Ectodermal cell (in vitro differentiated cells): ENCODE data around the gene SMYD3.

Experiments
- H3K27ac ChIP-seq: 2 replicates; pipeline ENCODE4 v1.7.0; 2013; ENCODE audit warnings: mild to moderate bottlenecking, low read depth, low read length; ENCODE audit not compliant: insufficient read depth, poor library complexity, severe bottlenecking
- H3K27me3 ChIP-seq: 2 replicates; pipeline ENCODE4 v1.7.0; 2013; ENCODE audit warnings: mild to moderate bottlenecking, low read length; ENCODE audit not compliant: insufficient read depth, control insufficient read depth, poor library complexity, severe bottlenecking
- H3K36me3 ChIP-seq: one replicate; pipeline ENCODE4 v1.7.0; 2013; ENCODE audit warnings: low read length; ENCODE audit not compliant: control insufficient read depth, insufficient read depth
- H3K4me1 ChIP-seq: one replicate; pipeline ENCODE4 v1.7.0; 2013; ENCODE audit warnings: low read length; ENCODE audit not compliant: control insufficient read depth, insufficient read depth
- H3K4me3 ChIP-seq: 2 replicates; pipeline ENCODE4 v1.7.0; 2013; ENCODE audit warnings: low read depth, low read length, control low read depth; ENCODE audit not compliant: insufficient read depth
- H3K9me3 ChIP-seq: 2 replicates; pipeline ENCODE4 v1.7.0; 2013; ENCODE audit warnings: mild to moderate bottlenecking, low read length, moderate library complexity; ENCODE audit not compliant: control insufficient read depth
- WGBS, 2 experiments: methylation state at CpG; one replicate each; pipeline ENCODE4 v1.1.7; 2013; ENCODE audit warnings: missing lambda C conversion rate in 2 of 2; 5-methylcytosine and 5-hydroxymethylcytosine counted together

The SMYD3 gene

DNA sequence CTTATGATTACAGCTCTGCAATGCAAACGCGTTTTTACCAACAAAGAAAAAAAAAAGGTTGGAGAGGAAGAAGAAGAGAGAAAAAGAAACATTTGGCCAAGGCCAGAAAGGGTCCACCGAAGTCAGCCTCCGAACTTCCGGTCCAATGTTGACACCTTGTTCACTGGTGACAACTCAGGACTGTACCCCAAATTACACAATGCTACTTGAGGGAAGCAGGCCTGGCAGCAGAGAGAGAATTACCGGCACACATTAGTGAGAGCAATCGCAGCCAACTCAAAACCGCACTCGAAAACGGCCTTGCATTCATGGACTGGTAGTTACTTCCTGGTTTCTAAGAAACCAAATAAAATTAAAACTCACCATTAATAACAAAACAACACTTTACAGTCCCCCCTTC, 699.8 kb downstream of the SMYD3 start:
- H3K4me3 ChIP-seq: no peak overlapping the region
- WGBS, 2 experiments: 94 to 97% methylated on average over 10 of the region's 10 CpGs
- no peaks in the 10 kb centered on the region for H3K27me3 ChIP-seq
- no peaks in the 10 kb centered on the region for H3K4me1 ChIP-seq
- H3K9me3 ChIP-seq: no peaks in the 10 kb centered on the region
- H3K36me3 ChIP-seq: no peaks in the 10 kb centered on the region
- no peak overlapping the region for H3K27ac ChIP-seq

DNA sequence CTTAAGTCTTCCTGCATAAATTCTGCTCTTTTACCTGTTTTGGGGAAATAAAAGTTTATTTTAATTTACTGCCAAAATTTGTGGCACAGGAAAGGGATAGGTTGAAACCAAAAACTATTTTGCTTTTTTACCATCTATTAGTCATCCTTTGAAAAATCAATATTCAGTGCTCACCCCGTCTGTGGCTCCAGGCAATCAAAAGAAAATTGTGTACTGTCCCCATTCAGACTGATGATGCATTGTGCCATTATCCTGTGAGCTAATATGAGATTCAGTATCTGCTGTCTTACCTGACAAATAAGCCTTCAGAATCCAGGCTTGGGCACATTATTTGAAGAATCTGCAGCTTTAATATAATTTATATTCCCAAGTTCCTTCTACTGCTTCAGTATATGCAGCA, 701.5 kb downstream of the SMYD3 start:
- Histone ChIP-seq H3K4me3 (no peak overlapping the region), H3K9me3 (no peaks in the 10 kb centered on the region), H3K27me3 (no peaks in the 10 kb centered on the region), H3K4me1 (no peaks in the 10 kb centered on the region), H3K36me3 (no peaks in the 10 kb centered on the region), H3K27ac (no peak overlapping the region)
- 0% methylated on average over 1 of the region's 1 CpG for WGBS, 2 experiments

DNA sequence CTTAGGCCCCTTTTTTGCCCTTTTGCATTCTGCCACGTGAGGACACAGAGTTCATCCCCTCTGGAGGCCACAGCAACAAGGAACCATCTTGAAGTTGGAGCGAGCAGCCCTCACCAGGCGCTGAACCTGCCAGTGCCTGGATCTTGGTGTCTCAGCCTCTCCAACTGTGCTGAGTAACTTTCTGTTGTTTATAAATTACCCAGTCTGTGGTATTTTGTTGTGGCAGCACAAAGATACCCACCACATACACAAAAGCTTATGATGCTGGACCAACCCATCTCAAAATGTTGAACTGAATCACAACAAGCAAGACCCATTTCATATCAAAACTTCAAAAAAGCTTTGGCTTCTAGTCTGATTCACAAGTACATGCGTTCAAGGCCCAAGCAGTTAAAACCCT, 702.4 kb downstream of the SMYD3 start:
- WGBS, 2 experiments: 84 to 88% methylated on average over 4 of the region's 4 CpGs
- Histone ChIP-seq H3K9me3 (no peaks in the 10 kb centered on the region), H3K27me3 (no peaks in the 10 kb centered on the region), H3K4me3 (no peak overlapping the region), H3K36me3 (no peaks in the 10 kb centered on the region), H3K4me1 (no peaks in the 10 kb centered on the region), H3K27ac (no peak overlapping the region)

DNA sequence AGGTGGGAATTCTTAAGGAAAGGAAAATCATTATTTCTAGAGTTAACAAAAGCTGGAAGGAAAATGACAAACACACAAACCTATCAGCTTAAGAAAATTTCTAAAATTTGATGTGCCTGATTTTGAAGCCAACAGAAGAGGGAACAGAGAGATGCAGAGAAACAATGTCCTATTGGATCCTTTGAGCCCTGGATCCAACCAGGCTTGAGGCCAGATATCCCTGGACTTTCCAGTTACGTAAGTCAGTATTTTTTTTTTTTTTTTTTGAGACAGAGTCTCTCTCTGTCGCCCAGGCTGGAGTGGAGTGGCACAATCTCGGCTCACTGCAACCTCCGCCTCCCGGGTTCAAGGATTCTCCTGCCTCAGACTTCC, 703.4 kb downstream of the SMYD3 start:
- 92 to 95% methylated on average over 5 of the region's 5 CpGs for WGBS, 2 experiments
- no peak overlapping the region for H3K4me3 ChIP-seq

DNA sequence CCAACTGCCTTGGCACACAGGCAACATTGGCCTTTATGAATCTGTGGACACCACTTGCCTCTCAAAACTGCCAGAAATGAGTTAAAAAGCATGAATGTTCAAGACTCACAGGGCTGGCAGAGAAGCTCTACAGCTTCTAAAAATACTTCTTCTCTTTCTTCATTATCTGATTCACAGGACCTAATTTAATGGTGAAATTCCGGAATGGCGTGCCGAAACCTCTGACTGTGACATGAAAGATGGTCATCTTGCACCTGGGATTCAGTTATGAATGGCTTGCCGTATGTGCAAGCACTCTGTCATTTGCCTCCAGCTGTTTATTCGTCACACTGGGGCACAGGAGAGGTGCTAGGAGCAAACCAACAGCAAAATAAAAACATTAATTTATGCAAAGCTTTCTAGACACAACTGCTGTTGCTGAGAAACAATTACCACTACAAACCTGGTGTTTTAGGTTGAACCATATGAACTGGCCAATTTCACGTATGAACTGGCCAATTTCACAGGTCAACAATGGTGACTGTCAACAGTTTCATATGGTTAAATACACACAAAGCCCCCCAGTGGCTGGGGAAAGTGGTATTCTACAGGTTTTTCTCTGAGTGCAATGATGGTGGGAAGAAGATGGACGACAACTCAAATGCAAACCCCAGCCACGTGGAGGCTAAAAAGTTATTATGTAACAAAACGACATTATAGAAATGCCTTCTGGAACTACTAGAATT, 704.0 kb downstream of the SMYD3 start:
- no peaks in the 10 kb centered on the region for H3K4me1 ChIP-seq
- H3K9me3 ChIP-seq: no peaks in the 10 kb centered on the region
- no peaks in the 10 kb centered on the region for H3K36me3 ChIP-seq
- H3K27me3 ChIP-seq: no peaks in the 10 kb centered on the region
- no peak overlapping the region for H3K27ac ChIP-seq
- no peak overlapping the region for H3K4me3 ChIP-seq
- WGBS, 2 experiments: 91 to 98% methylated on average over 8 to 9 of the region's 9 CpGs

More for the DNA sequence above, 703.4 kb downstream of the SMYD3 start:
- no peaks in the 10 kb centered on the region for H3K36me3 ChIP-seq
- H3K27me3 ChIP-seq: no peaks in the 10 kb centered on the region
- no peak overlapping the region for H3K27ac ChIP-seq
- no peaks in the 10 kb centered on the region for H3K9me3 ChIP-seq
- H3K4me1 ChIP-seq: no peaks in the 10 kb centered on the region

DNA sequence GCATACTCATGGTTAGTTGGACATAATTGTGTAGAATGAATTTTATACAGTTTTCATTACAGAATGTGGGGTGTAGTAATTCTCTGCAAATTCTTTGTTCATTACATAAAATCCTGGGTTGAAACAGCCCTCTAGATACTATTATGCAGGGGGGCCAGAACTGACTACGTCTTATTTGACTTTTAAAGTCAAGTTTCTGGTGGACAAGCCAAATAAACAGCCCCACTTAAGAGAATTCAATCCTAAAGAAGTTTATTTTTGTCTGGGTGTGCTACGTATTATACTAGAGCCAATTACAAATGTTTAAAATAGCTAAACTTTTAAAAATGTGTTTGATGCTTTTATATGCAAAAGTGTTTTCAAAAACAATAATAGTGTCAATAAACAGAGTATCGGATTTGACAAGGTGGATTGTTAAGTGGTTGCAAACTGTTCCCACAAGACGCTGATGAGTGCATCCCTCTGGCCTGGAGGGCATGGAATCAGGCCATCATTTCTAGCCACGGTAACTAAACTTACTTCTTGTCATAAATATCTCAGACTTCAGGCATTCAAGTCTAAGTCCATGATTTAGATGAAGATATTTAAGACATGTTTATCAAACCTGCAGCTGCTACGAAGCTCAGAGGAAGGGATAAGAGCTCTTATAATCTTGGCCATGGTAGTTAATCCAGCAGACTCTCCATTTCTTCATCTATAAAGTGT, 706.0 kb downstream of the SMYD3 start:
- H3K36me3 ChIP-seq: no peaks in the 10 kb centered on the region
- H3K9me3 ChIP-seq: no peaks in the 10 kb centered on the region
- WGBS, 2 experiments: 95 to 98% methylated on average over 5 to 6 of the region's 6 CpGs
- H3K27ac ChIP-seq: no peak overlapping the region
- no peak overlapping the region for H3K4me3 ChIP-seq
- no peaks in the 10 kb centered on the region for H3K4me1 ChIP-seq
- H3K27me3 ChIP-seq: no peaks in the 10 kb centered on the region

DNA sequence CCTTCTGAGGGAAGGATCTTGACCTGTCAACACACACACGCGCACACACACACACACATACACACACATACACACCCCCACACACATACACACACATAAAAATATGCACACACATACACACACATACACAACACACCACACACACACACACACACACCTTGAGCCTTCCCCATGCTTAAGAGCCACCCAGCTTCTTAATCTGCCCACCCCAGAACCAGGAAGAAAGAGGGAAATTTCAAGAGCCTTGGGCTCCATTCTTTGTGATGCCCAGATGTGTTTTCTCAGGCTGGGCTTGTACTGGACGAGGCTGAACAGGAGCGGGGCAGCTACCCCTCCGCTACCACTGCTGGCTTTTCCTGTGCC, 708.7 kb downstream of the SMYD3 start:
- Histone ChIP-seq H3K9me3 (no peaks in the 10 kb centered on the region), H3K36me3 (no peaks in the 10 kb centered on the region), H3K4me3 (no peak overlapping the region), H3K27me3 (no peaks in the 10 kb centered on the region), H3K27ac (no peak overlapping the region), H3K4me1 (no peaks in the 10 kb centered on the region)
- WGBS, 2 experiments: 53 to 56% methylated on average over 5 of the region's 5 CpGs

DNA sequence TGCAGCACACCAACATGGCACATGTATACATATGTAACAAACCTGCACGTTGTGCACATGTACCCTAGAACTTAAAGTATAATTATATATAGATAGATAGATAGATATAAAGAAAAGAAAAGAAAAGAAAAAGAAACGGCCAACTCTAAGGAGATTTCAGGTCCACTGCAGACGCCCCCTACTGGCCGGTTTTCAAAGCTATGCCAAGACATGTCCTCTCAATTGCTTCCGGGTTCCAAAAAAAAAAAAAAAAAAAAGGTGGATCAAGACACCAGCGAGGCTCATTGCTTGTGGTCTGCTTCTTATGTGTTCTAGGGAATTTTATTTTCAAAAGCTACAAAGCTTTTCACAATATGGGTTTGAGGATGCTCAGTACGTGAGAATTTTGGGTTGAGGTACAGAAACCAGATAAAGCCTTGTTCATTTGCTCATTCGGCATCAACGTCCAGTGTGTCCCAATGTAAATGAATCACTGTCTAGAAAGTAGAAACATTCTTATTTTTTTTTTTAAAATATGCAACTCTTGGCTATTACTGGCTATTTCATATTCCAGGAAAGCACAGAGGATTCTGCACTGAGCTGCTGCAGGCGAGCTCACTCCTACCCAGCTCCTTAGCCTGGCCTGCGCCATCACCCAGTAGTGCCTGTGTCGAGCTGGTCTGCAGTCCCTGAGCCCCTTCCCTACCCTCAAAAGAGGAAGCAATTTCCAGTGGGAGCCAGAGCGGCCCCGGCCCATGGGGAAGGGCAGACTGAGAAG, 709.3 kb downstream of the SMYD3 start:
- WGBS, 2 experiments: 75% methylated on average over 13 of the region's 14 CpGs
- H3K27ac ChIP-seq: no peak overlapping the region
- H3K27me3 ChIP-seq: no peaks in the 10 kb centered on the region
- H3K36me3 ChIP-seq: no peaks in the 10 kb centered on the region
- H3K9me3 ChIP-seq: no peaks in the 10 kb centered on the region
- no peaks in the 10 kb centered on the region for H3K4me1 ChIP-seq
- H3K4me3 ChIP-seq: no peak overlapping the region

DNA sequence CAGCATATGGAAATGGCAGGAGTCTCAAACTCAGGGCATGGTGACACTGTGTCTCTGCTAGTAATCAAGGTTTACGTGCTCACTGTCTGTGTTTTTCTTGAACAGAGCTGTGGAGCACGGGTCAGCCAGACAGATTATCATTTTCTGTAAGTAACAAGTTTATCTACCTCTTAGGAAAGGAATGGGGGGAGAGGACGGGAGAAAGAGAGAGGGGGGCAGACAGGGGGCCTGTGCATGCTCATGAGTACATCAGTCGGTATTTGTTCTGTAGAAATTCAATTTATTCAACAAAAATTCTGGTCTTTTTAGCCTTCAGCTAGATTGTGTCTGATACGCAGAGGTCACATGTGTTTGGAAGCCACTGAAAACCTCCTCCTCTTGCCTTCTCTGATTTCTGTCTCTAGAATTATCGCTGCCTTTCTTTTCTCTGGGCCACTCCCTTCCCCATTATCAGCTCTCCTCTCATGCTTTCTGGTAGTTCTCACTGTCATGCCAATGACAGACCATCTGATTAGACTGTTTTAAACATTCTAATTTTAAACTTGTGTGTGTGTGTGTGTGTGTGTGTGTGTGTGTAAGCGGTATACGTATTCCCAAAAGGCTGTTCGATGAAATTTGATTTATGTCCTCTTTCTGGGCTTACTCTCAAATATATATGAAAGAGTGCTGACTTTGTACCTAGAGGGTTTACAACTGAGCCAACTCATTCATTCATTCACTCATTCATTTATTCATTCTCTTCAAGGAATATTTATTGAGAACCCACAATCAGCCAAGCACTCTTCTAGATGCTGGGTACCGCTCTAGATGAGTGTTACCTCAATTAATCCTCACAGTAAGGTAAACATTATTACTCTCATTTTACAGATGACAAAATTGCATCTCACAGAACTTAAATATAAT, 715.4 kb downstream of the SMYD3 start:
- H3K4me1 ChIP-seq: no peaks in the 10 kb centered on the region
- 89 to 90% methylated on average over 10 of the region's 10 CpGs for WGBS, 2 experiments
- no peaks in the 10 kb centered on the region for H3K9me3 ChIP-seq
- H3K36me3 ChIP-seq: no peaks in the 10 kb centered on the region
- H3K27ac ChIP-seq: no peak overlapping the region
- no peaks in the 10 kb centered on the region for H3K27me3 ChIP-seq
- no peak overlapping the region for H3K4me3 ChIP-seq
